GM12878 (cell line): ENCODE data around the gene SBNO2. TPM values are rescaled to one million over a fixed set of nuclear protein-coding genes. Genes with fewer than 3 reads are reported as not detected.

Experiments
- ATAC-seq: fragments of 200-7000 bp; cut with Tn5 transposase; 3 replicates; pipeline ENCODE4 v1.9.1; 2020; ENCODE audit warnings: mild to moderate bottlenecking, moderate library complexity
- BruUV-seq: library from RNA; stranded (reverse); fragments of 400-500 nt; replicated peaks from 2 replicates; lab custom pipeline; 2021; lab: Mats Ljungman, UMichigan
- CTCF ChIA-PET: fragments of 300-600 bp; sonication (Branson Sonifier 250); formaldehyde crosslinking; extraction: SDS; loops from one replicate; lab custom pipeline; 2021; ENCODE audit warnings: inconsistent platforms; lab: Yijun Ruan, JAX
- POLR2A ChIA-PET: fragments of 350-600 bp; formaldehyde crosslinking; extraction: SDS; loops from one replicate; lab custom pipeline; 2021; ENCODE audit warnings: inconsistent platforms; lab: Charles Lee
- RAD21 ChIA-PET: fragments of 300-600 bp; sonication (Branson Sonifier 250); formaldehyde crosslinking; loops from one replicate; lab custom pipeline; 2023; ENCODE audit warnings: antibody characterized with exemption; ENCODE audit not compliant: unreplicated experiment; lab: Charles Lee
- SMC1A ChIA-PET: fragments of 300-600 bp; sonication (Branson Sonifier 250); formaldehyde crosslinking; loops from one replicate; lab custom pipeline; 2023; ENCODE audit not compliant: unreplicated experiment, uncharacterized antibody; lab: Charles Lee
- DNase-seq: peaks from one replicate; pipeline ENCODE4 v3.0.0-alpha.2; 2011; ENCODE audit warnings: low read depth, low spot score
- FAIRE-seq: peaks from 3 replicates; lab custom pipeline; 2011; peaks lifted over from hg19 to GRCh38; lab: Jason Lieb, UNC
- H2AFZ ChIP-seq: 2 replicates; pipeline ENCODE4 v1.6.0; 2011; ENCODE audit warnings: low read depth, low read length, control low read depth; ENCODE audit not compliant: control insufficient read depth
- H3K27ac ChIP-seq: 2 replicates; pipeline ENCODE4 v1.5.1; 2011; ENCODE audit warnings: control low read depth; ENCODE audit not compliant: control insufficient read depth, insufficient read depth
- H3K27me3 ChIP-seq, 2 experiments: replicated peaks in 1 of 2; 2 replicates each; pipeline versions ENCODE4 v1.6.0 to v1.6.1; 2011; ENCODE audit warnings: low read length in 1 of 2; ENCODE audit not compliant: control insufficient read depth in 2 of 2, insufficient read depth in 2 of 2
- H3K36me3 ChIP-seq, 2 experiments: 2 replicates each; pipeline ENCODE4 v1.5.1; 2011; ENCODE audit warnings: low read length in 1 of 2; ENCODE audit not compliant: control insufficient read depth in 2 of 2, insufficient read depth in 2 of 2
- H3K4me1 ChIP-seq: 2 replicates; pipeline ENCODE4 v1.6.1; 2011; ENCODE audit warnings: mild to moderate bottlenecking, low read length, moderate library complexity, mixed read lengths; ENCODE audit not compliant: control insufficient read depth, insufficient read depth
- H3K4me2 ChIP-seq: 2 replicates; pipeline ENCODE4 v1.6.0; 2011; ENCODE audit warnings: control low read depth; ENCODE audit not compliant: control insufficient read depth, insufficient read depth
- H3K4me3 ChIP-seq: fragments of 200-600 bp; sonication (generic); 2 replicates; pipeline ENCODE4 v1.5.1; 2016
- H3K79me2 ChIP-seq: 2 replicates; pipeline ENCODE4 v1.6.0; 2011; ENCODE audit warnings: low read length; ENCODE audit not compliant: control insufficient read depth, insufficient read depth
- H3K9ac ChIP-seq: 2 replicates; pipeline ENCODE4 v1.8.0; 2011; ENCODE audit warnings: low read length, control low read depth, mixed read lengths; ENCODE audit not compliant: control insufficient read depth, insufficient read depth
- H3K9me3 ChIP-seq: replicated peaks from 3 replicates; pipeline ENCODE4 v1.5.1; 2011; ENCODE audit warnings: mild to moderate bottlenecking, low read length; ENCODE audit not compliant: control insufficient read depth, insufficient read depth
- H4K20me1 ChIP-seq: 2 replicates; pipeline ENCODE4 v1.6.0; 2011; ENCODE audit not compliant: control insufficient read depth, insufficient read depth
- IKZF1 ChIP-seq: fragments of 450-650 bp; conservative IDR thresholded peaks from 2 replicates; pipeline ENCODE4 v1.6.1; 2017; ENCODE audit warnings: antibody characterized with exemption, mild to moderate bottlenecking
- IKZF2 ChIP-seq, 2 experiments: fragments of 450-650 bp; IDR thresholded peaks; 2 replicates each; pipeline ENCODE4 v1.6.1; 2017; ENCODE audit warnings: mild to moderate bottlenecking in 2 of 2, moderate library complexity in 2 of 2
- MLLT1 ChIP-seq: fragments of 450-650 bp; IDR thresholded peaks from 2 replicates; pipeline ENCODE4 v1.6.1; 2016; ENCODE audit warnings: mild to moderate bottlenecking
- POLR2A ChIP-seq: IDR thresholded peaks from 2 replicates; pipeline ENCODE4 v1.6.1; 2011; ENCODE audit warnings: low read depth, mild to moderate bottlenecking, low read length
- WGBS: methylation state at CpG from one replicate; pipeline ENCODE4 v1.1.6; 2016; ENCODE audit warnings: low lambda C conversion rate; ENCODE audit not compliant: insufficient replicate concordance, insufficient coverage; ENCODE audit errors: missing lambda C conversion rate; 5-methylcytosine and 5-hydroxymethylcytosine counted together
- in situ Hi-C: fragments of 300-500 bp; cut with MboI; formaldehyde crosslinking; loops from 9 replicates; pipeline ENCODE4 v1.14.3; 2018; ENCODE audit warnings: mixed read lengths
- intact Hi-C: fragments of 100-400 bp; cut with micrococcal nuclease; formaldehyde crosslinking; loops from one replicate; pipeline ENCODE4 v1.14.2; 2022; ENCODE audit not compliant: unreplicated experiment
- polyA plus RNA-seq, 11 experiments: library from polyadenylated mRNA; depleted of rRNA in 4 of 11; unstranded in 6 of 11; stranded (reverse) in 5 of 11; fragments of >200 nt; fragmentation: Nextera tagmentation in 4 of 11; fragmentation: Illumina TruSeq in 1 of 11; extraction: Ambion mirVana in 4 of 11; extraction: Trizol in 1 of 11; gene quantifications; 1 replicate in 1 of 11; 2 replicates in 10 of 11; pipeline versions ENCODE4 v1.2.1 to v1.2.3, GENCODE V29; 2011 to 2016; ENCODE audit warnings: inconsistent platforms in 2 of 11, missing spikeins in 2 of 11, low read depth in 1 of 11
- total RNA-seq, 4 experiments: library from RNA; depleted of rRNA in 3 of 4; stranded (reverse); fragments of >200 nt in 3 of 4; fragmentation: Illumina TruSeq in 1 of 4; extraction: Trizol in 1 of 4; gene quantifications; 2 replicates each; pipeline versions ENCODE4 v1.2.1 to v1.2.3, GENCODE V29; 2013 to 2021

The SBNO2 gene
- total and polyA plus RNA-seq, 10 of the 15 experiments (the other 5 are each of a cell fraction or from before 2014, with no cell fraction given): 0.08 to 44.6 (median 5.4) TPM

- SMC1A ChIA-PET: no interaction called here
- no peaks in the 10 kb centered on the region; the same call in 1 of the 2 replicates for H3K79me2 ChIP-seq
- no peaks in the 10 kb centered on the region for H3K9me3 ChIP-seq
- H3K27ac ChIP-seq: no peak overlapping the region
- H3K4me1 ChIP-seq: no peaks in the 10 kb centered on the region
- no peak overlapping the region for H3K4me3 ChIP-seq
- ATAC-seq (no peak), FAIRE-seq (no peak), DNase-seq (no peak)
- intact Hi-C loops: no loop called here
- WGBS: 92% methylated on average over 31 of the region's 31 CpGs
- H3K4me2 ChIP-seq: no peak overlapping the region
- H4K20me1 ChIP-seq: no peaks in the 10 kb centered on the region; the same call in 1 of the 2 replicates
- RAD21 ChIA-PET: no interaction called here
- POLR2A ChIA-PET: no interaction called here
- no peaks in the 10 kb centered on the region for H3K27me3 ChIP-seq
- peak; percentile 36; the same call in 1 of the 2 replicates for TF ChIP-seq POLR2A
- no peak for TF ChIP-seq MLLT1
- TF ChIP-seq IKZF1: no peak
- H3K9ac ChIP-seq: no peak overlapping the region
- no peaks in the 10 kb centered on the region; a peak in 2 of 4 replicates for H3K36me3 ChIP-seq
- in situ Hi-C loops: no loop called here
- CTCF ChIA-PET: no interaction called here
- BruUV-seq: no TSS peak
- no peak overlapping the region for H2AFZ ChIP-seq
Measured at GRCh38 chr19:1159864-1160595, 14.0 kb downstream of the SBNO2 start.

GRCh38 chr19:1158885-1159448 lies 15.1 kb downstream of the SBNO2 start:
- FAIRE-seq: no peak
- WGBS: 93% methylated on average over 32 of the region's 32 CpGs
- SMC1A ChIA-PET: no interaction called here
- ATAC-seq: no peak
- H2AFZ ChIP-seq: no peak overlapping the region
- H3K79me2 ChIP-seq: no peaks in the 10 kb centered on the region; the same call in 1 of the 2 replicates
- DNase-seq: no peak
- intact Hi-C loops (no loop called here), in situ Hi-C loops (no loop called here)
- H4K20me1 ChIP-seq: no peaks in the 10 kb centered on the region; the same call in none of the 2 replicates
- H3K36me3 ChIP-seq: peaks cover 0 to 2% of the 10 kb centered on the region in 2 experiments; a peak in 2 of 4 replicates
- no peak overlapping the region for H3K27ac ChIP-seq
- no TSS peak for BruUV-seq
- RAD21 ChIA-PET: no interaction called here
- H3K4me2 ChIP-seq: no peak overlapping the region
- POLR2A ChIA-PET: no interaction called here
- no peak overlapping the region for H3K4me3 ChIP-seq
- H3K9me3 ChIP-seq: no peaks in the 10 kb centered on the region
- no peak for TF ChIP-seq IKZF2 (IDR thresholded peaks at IDR 0.05)
- peak; percentile 16; the same call in 1 of the 2 replicates for TF ChIP-seq POLR2A
- H3K4me1 ChIP-seq: no peaks in the 10 kb centered on the region
- H3K9ac ChIP-seq: no peak overlapping the region
- no peaks in the 10 kb centered on the region for H3K27me3 ChIP-seq
- CTCF ChIA-PET: no interaction called here
